H9 (cell line): Measurements from ENCODE around the gene TNFAIP2. TPM values are rescaled to one million over a fixed set of nuclear protein-coding genes. Genes with fewer than 3 reads are reported as not detected.

ENCODE experiments used
- DNase-seq: peaks from one replicate; pipeline ENCODE4 v3.0.0-alpha.2; 2017
- H2AFZ ChIP-seq: one replicate; pipeline ENCODE4 v1.6.1; 2013; ENCODE audit warnings: mild to moderate bottlenecking, low read length, control low read depth, moderate library complexity
- H2AK5ac ChIP-seq: 2 replicates; pipeline ENCODE4 v1.6.1; 2013; ENCODE audit warnings: low read length, control low read depth, mixed read lengths; ENCODE audit not compliant: insufficient read length
- H2BK120ac ChIP-seq: one replicate; pipeline ENCODE4 v1.6.1; 2013; ENCODE audit warnings: low read depth, mild to moderate bottlenecking, low read length, control low read depth, inconsistent platforms; ENCODE audit not compliant: poor library complexity, severe bottlenecking
- H2BK12ac ChIP-seq: 2 replicates; pipeline ENCODE4 v1.6.1; 2013; ENCODE audit warnings: low read length, control low read depth, mixed read lengths, low read depth; ENCODE audit not compliant: insufficient read length
- H2BK15ac ChIP-seq: 2 replicates; pipeline ENCODE4 v1.6.1; 2013; ENCODE audit warnings: low read depth, low read length, control low read depth
- H2BK20ac ChIP-seq: one replicate; pipeline ENCODE4 v1.6.1; 2013; ENCODE audit warnings: low read depth, mild to moderate bottlenecking, low read length, control low read depth, inconsistent platforms; ENCODE audit not compliant: poor library complexity, severe bottlenecking
- H2BK5ac ChIP-seq: 2 replicates; pipeline ENCODE4 v1.6.1; 2013; ENCODE audit warnings: low read length, control low read depth, mixed read lengths; ENCODE audit not compliant: insufficient read length
- H3K14ac ChIP-seq: 2 replicates; pipeline ENCODE4 v1.6.1; 2013; ENCODE audit warnings: low read length, control low read depth; ENCODE audit not compliant: insufficient read depth
- H3K18ac ChIP-seq: 2 replicates; pipeline ENCODE4 v1.6.1; 2013; ENCODE audit warnings: low read depth, mild to moderate bottlenecking, mixed read lengths, low read length, control low read depth; ENCODE audit not compliant: insufficient read length
- H3K23ac ChIP-seq: 2 replicates; pipeline ENCODE4 v1.6.1; 2013; ENCODE audit warnings: low read length, control low read depth, mixed read lengths, low read depth; ENCODE audit not compliant: insufficient read length
- H3K23me2 ChIP-seq: 2 replicates; pipeline ENCODE4 v1.6.1; 2013; ENCODE audit warnings: low read depth, mild to moderate bottlenecking, mixed read lengths, low read length, control low read depth; ENCODE audit not compliant: insufficient read length, poor library complexity, severe bottlenecking
- H3K27ac ChIP-seq: 2 replicates; pipeline ENCODE4 v1.5.1; 2013; ENCODE audit warnings: low read length, control low read depth, mixed read lengths, low read depth; ENCODE audit not compliant: insufficient read length
- H3K27me3 ChIP-seq: 2 replicates; pipeline ENCODE4 v1.6.1; 2013; ENCODE audit warnings: low read length, control low read depth, inconsistent platforms; ENCODE audit not compliant: insufficient read depth
- H3K4ac ChIP-seq: 2 replicates; pipeline ENCODE4 v1.6.1; 2013; ENCODE audit warnings: low read depth, mild to moderate bottlenecking, control low read depth, inconsistent platforms, low read length, moderate library complexity
- H3K4me1 ChIP-seq: 2 replicates; pipeline ENCODE4 v1.6.1; 2013; ENCODE audit warnings: low read length, control low read depth, inconsistent platforms; ENCODE audit not compliant: insufficient read depth
- H3K4me2 ChIP-seq: 2 replicates; pipeline ENCODE4 v1.6.1; 2013; ENCODE audit warnings: low read length, control low read depth, mixed read lengths; ENCODE audit not compliant: insufficient read length, insufficient read depth
- H3K56ac ChIP-seq: 2 replicates; pipeline ENCODE4 v1.6.1; 2013; ENCODE audit warnings: low read depth, mild to moderate bottlenecking, mixed read lengths, low read length, control low read depth; ENCODE audit not compliant: insufficient read length
- H3K79me1 ChIP-seq: 2 replicates; pipeline ENCODE4 v1.6.1; 2013; ENCODE audit warnings: low read depth, mild to moderate bottlenecking, moderate library complexity, low read length, control low read depth, inconsistent platforms; ENCODE audit not compliant: insufficient read depth, poor library complexity, severe bottlenecking
- H3K79me2 ChIP-seq: 2 replicates; pipeline ENCODE4 v1.6.1; 2013; ENCODE audit warnings: low read length, control low read depth, inconsistent platforms; ENCODE audit not compliant: insufficient read depth
- H3K9ac ChIP-seq: 2 replicates; pipeline ENCODE4 v1.6.1; 2013; ENCODE audit warnings: low read length, control low read depth, mixed read lengths; ENCODE audit not compliant: insufficient read length; ENCODE audit errors: extremely low read depth
- H3K9me3 ChIP-seq: one replicate; pipeline ENCODE4 v1.6.1; 2013; ENCODE audit warnings: low read depth, low read length, inconsistent platforms; ENCODE audit not compliant: control insufficient read depth
- H3T11ph ChIP-seq: one replicate; pipeline ENCODE4 v1.6.1; 2013; ENCODE audit warnings: mild to moderate bottlenecking, low read length, control low read depth, inconsistent platforms
- H4K20me1 ChIP-seq: one replicate; pipeline ENCODE4 v1.6.1; 2013; ENCODE audit not compliant: control insufficient read depth, insufficient read length, insufficient read depth
- H4K5ac ChIP-seq: 2 replicates; pipeline ENCODE4 v1.6.1; 2013; ENCODE audit warnings: low read depth, mild to moderate bottlenecking, mixed read lengths, low read length, control low read depth; ENCODE audit not compliant: insufficient read length
- H4K8ac ChIP-seq: replicated peaks from 2 replicates; pipeline ENCODE4 v1.6.1; 2013; ENCODE audit warnings: low read length, control low read depth, mixed read lengths, low read depth; ENCODE audit not compliant: insufficient read length
- H4K91ac ChIP-seq: 2 replicates; pipeline ENCODE4 v1.6.1; 2013; ENCODE audit warnings: low read depth, mild to moderate bottlenecking, moderate library complexity, mixed read lengths, low read length, control low read depth; ENCODE audit not compliant: insufficient read length
- H3K27ac Mint-ChIP-seq, 3 experiments: 2 replicates in 2 of 3; 3 replicates in 1 of 3; pipeline ENCODE4 v1.8.0; 2020 to 2021; ENCODE audit warnings: mixed read lengths in 3 of 3, mild to moderate bottlenecking in 1 of 3, moderate library complexity in 1 of 3
- H3K27me3 Mint-ChIP-seq: 2 replicates; pipeline ENCODE4 v1.8.0; 2021; ENCODE audit warnings: low read depth, mild to moderate bottlenecking, moderate library complexity, mixed read lengths
- H3K36me3 Mint-ChIP-seq, 3 experiments: 2 replicates in 2 of 3; 3 replicates in 1 of 3; pipeline ENCODE4 v1.8.0; 2020 to 2021; ENCODE audit warnings: low read depth in 3 of 3, mixed read lengths in 3 of 3; ENCODE audit not compliant: insufficient read depth in 1 of 3
- H3K4me1 Mint-ChIP-seq, 2 experiments: 2 replicates each; pipeline ENCODE4 v1.8.0; 2020; ENCODE audit warnings: mixed read lengths in 2 of 2
- H3K4me3 Mint-ChIP-seq, 2 experiments: 2 replicates in 1 of 2; 3 replicates in 1 of 2; pipeline ENCODE4 v1.8.0; 2020 to 2021; ENCODE audit warnings: mild to moderate bottlenecking in 2 of 2, mixed read lengths in 2 of 2, moderate library complexity in 1 of 2
- H3K9me3 Mint-ChIP-seq, 2 experiments: 2 replicates in 1 of 2; 3 replicates in 1 of 2; pipeline ENCODE4 v1.8.0; 2020; ENCODE audit warnings: mild to moderate bottlenecking in 2 of 2, mixed read lengths in 2 of 2, moderate library complexity in 1 of 2
- CTCF ChIP-seq: fragments of 200-600 bp; sonication (generic); conservative IDR thresholded peaks from 3 replicates; pipeline ENCODE4 v1.8.0; 2021; ENCODE audit warnings: antibody characterized with exemption, mild to moderate bottlenecking
- WGBS: extraction: QIAGEN DNeasy Blood & Tissue Kit; methylation state at CpG from one replicate; pipeline ENCODE4 v1.1.7; 2013; ENCODE audit warnings: missing lambda C conversion rate, low lambda C conversion rate, mixed read lengths; ENCODE audit not compliant: insufficient read length; ENCODE audit errors: extremely low coverage; 5-methylcytosine and 5-hydroxymethylcytosine counted together
- total RNA-seq: library from RNA; stranded (reverse); gene quantifications from 2 replicates; pipeline ENCODE4 v1.2.1, GENCODE V29; 2021

The TNFAIP2 gene
- total RNA-seq, 1 experiment from 2014 or later: 29.3 TPM

GRCh38 chr14:103091883-103092222 lies 31.4 kb upstream of the TNFAIP2 start:
- H3K79me2 ChIP-seq: no peaks in the 10 kb centered on the region
- H2AK5ac ChIP-seq: no peak overlapping the region
- no peak overlapping the region for H2BK5ac ChIP-seq
- no peak overlapping the region for H3K56ac ChIP-seq
- H3K9ac ChIP-seq: no peak overlapping the region
- no peaks in the 10 kb centered on the region for H3K36me3 Mint-ChIP-seq
- peak overlapping the region; percentile 34 to 55; a peak in 2 of 5 replicates for H3K4me3 Mint-ChIP-seq
- H2BK20ac ChIP-seq: no peak overlapping the region
- H3K23ac ChIP-seq: no peak overlapping the region
- no peak for TF ChIP-seq CTCF
- H3K27ac ChIP-seq: no peak overlapping the region
- DNase-seq: no peak
- peaks cover 10% of the 10 kb centered on the region for H3K27me3 Mint-ChIP-seq
- no peak overlapping the region for H2BK120ac ChIP-seq
- H4K8ac ChIP-seq: no peak overlapping the region
- no peak overlapping the region for H3K27ac Mint-ChIP-seq
- H3K23me2 ChIP-seq: peaks cover 4% of the 10 kb centered on the region
- no peaks in the 10 kb centered on the region; the same call in 1 of the 2 replicates for H3K27me3 ChIP-seq
- H3K4me1 ChIP-seq: no peaks in the 10 kb centered on the region; the same call in 1 of the 2 replicates
- H3K9me3 Mint-ChIP-seq: no peaks in the 10 kb centered on the region
- H2AFZ ChIP-seq: no peak overlapping the region
- H3K4me2 ChIP-seq: no peak overlapping the region
- H4K91ac ChIP-seq: no peak overlapping the region
- H3K9me3 ChIP-seq: no peaks in the 10 kb centered on the region
- H3T11ph ChIP-seq: no peak overlapping the region
- no peak overlapping the region for H3K18ac ChIP-seq
- no peak overlapping the region for H4K5ac ChIP-seq
- no peak overlapping the region for H2BK15ac ChIP-seq
- no peaks in the 10 kb centered on the region for H3K79me1 ChIP-seq
- H3K14ac ChIP-seq: no peak overlapping the region
- WGBS: no CpG with 5 or more reads among the region's 9 CpGs
- H3K4me1 Mint-ChIP-seq: peaks cover 15 to 31% of the 10 kb centered on the region in 2 experiments
- H2BK12ac ChIP-seq: no peak overlapping the region
- H4K20me1 ChIP-seq: no peaks in the 10 kb centered on the region
- no peak overlapping the region for H3K4ac ChIP-seq
